WERI-Rb-1 (cell line): Measurements from ENCODE around the gene MT1E.

Experiments
- DNase-seq: peaks from one replicate; pipeline ENCODE4 v3.0.0-alpha.2; 2020
- H3K27ac ChIP-seq: fragments of 250-450 bp; sonication (Bioruptor Pico); 2 replicates; pipeline ENCODE4 v1.5.1; 2020; ENCODE audit warnings: mild to moderate bottlenecking, moderate library complexity
- H3K27me3 ChIP-seq: fragments of 250-450 bp; sonication (Bioruptor Pico); 2 replicates; pipeline ENCODE4 v1.5.1; 2021; ENCODE audit warnings: mild to moderate bottlenecking, low read depth, moderate library complexity; ENCODE audit not compliant: insufficient read depth, severe bottlenecking
- H3K36me3 ChIP-seq: fragments of 250-450 bp; sonication (Bioruptor Pico); 2 replicates; pipeline ENCODE4 v1.5.1; 2020; ENCODE audit warnings: mild to moderate bottlenecking, moderate library complexity
- H3K4me3 ChIP-seq: 2 replicates; pipeline ENCODE4 v1.5.1; 2011; ENCODE audit warnings: low read depth, mild to moderate bottlenecking, control low read depth, low read length
- H3K9me3 ChIP-seq: fragments of 250-450 bp; sonication (Bioruptor Pico); 2 replicates; pipeline ENCODE4 v1.5.1; 2021; ENCODE audit warnings: mild to moderate bottlenecking, moderate library complexity; ENCODE audit not compliant: severe bottlenecking
- TF ChIP-seq, protein P1 (sequence below): IDR thresholded peaks from 2 replicates; pipeline ENCODE4 v1.5.1; 2011; ENCODE audit warnings: low read depth, mild to moderate bottlenecking, control low read depth, inconsistent platforms, low read length

Gene MT1E

DNA sequence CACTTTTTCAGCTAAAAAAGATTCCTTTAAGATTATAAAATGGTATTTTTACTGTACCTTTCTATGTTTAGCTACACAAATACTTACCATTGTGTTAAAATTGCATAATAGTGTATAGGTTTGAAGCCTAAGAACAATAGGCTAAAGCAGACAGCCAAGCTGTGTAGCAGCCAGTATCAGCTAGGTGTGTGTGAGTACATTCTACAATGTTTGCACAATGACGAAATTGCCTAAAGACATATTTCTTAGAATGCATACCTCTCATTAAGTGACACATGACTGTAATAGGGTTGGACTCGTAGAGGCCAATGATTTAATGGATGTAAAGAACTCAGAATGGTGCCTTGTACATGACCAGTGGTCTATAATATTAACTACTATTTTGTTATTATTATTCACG, 24.2 kb downstream of the MT1E start:
- Histone ChIP-seq H3K4me3 (no peak overlapping the region), H3K27ac (no peak overlapping the region), H3K27me3 (no peaks in the 10 kb centered on the region), H3K9me3 (no peaks in the 10 kb centered on the region), H3K36me3 (no peaks in the 10 kb centered on the region)
- no peak for DNase-seq
- TF ChIP-seq, protein P1, sequence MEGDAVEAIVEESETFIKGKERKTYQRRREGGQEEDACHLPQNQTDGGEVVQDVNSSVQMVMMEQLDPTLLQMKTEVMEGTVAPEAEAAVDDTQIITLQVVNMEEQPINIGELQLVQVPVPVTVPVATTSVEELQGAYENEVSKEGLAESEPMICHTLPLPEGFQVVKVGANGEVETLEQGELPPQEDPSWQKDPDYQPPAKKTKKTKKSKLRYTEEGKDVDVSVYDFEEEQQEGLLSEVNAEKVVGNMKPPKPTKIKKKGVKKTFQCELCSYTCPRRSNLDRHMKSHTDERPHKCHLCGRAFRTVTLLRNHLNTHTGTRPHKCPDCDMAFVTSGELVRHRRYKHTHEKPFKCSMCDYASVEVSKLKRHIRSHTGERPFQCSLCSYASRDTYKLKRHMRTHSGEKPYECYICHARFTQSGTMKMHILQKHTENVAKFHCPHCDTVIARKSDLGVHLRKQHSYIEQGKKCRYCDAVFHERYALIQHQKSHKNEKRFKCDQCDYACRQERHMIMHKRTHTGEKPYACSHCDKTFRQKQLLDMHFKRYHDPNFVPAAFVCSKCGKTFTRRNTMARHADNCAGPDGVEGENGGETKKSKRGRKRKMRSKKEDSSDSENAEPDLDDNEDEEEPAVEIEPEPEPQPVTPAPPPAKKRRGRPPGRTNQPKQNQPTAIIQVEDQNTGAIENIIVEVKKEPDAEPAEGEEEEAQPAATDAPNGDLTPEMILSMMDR: no peak

DNA sequence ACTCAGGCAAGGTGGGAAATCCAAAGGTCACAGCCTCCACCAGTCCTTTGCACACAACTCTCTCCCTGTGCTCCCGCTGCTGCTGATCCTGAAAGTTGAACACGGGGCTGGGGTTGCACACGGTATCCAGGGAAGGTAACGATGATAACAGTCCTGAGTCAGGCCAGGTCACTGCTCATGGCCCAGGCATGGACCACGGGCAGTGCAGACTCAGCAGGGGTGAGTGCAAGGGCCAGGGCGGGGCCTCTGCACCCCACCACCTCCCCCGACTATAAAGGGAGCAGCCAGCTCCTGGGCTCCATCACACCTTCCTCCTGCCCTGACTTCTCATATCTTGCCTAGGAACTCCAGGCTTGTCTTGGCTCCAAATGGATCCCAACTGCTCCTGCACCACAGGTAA, 26.0 kb downstream of the MT1E start, which contains the start of gene MT1B:
MT1B (plus strand) TSS at position 301 of the 400 bp plus-strand sequence; CDS start at position 369, 68 bp downstream.
- TF ChIP-seq, protein P1: no peak
- no peaks in the 10 kb centered on the region for H3K9me3 ChIP-seq
- H3K27ac ChIP-seq: no peak within 1 kb of the TSS
- H3K27me3 ChIP-seq: no peaks in the 10 kb centered on the region
- DNase-seq: no peak
- H3K36me3 ChIP-seq: no peaks in the 10 kb centered on the region
- H3K4me3 ChIP-seq: no peak within 1 kb of the TSS

DNA sequence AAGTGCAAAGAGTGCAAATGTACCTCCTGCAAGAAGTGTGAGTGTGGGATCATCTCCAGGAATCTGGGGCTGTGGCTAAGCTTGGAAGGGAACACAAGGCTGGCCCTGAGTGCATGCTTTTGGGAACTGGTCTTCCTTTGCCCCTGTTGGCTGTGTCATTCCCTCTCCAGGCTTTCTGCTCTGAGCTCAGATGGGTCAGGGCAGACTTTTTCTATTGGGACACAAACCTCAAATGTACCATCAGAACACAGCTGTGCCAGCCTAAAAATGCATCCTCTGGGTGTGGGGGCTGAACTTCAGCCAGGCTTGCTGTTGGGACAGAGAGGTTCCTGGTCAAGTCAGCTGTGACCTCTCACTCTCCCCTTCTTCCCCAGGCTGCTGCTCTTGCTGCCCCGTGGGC, 27.0 kb downstream of the MT1E start:
- no peaks in the 10 kb centered on the region for H3K9me3 ChIP-seq
- no peak for DNase-seq
- no peaks in the 10 kb centered on the region for H3K36me3 ChIP-seq
- TF ChIP-seq, protein P1: no peak
- H3K4me3 ChIP-seq: no peak overlapping the region
- H3K27me3 ChIP-seq: no peaks in the 10 kb centered on the region
- H3K27ac ChIP-seq: no peak overlapping the region

DNA sequence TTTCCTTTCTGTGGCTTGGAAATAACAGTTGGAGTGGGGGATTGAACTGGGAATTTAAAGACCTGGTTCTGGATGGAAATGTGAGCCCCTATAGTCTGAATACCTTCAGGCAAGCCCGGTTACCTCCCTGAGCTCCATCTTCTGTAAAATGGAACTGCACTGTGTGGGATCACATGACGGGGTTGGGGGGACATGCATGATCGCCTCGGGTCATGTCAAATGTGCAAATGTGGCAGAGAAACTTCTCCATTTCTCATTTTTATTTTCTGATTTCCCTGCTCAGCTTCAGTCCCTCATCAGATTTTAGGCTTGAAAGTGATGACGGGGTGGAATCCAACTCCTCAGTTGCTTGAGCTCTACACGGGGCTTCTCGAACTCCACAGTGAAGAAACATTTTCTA, 27.6 kb downstream of the MT1E start:
- H3K27ac ChIP-seq: no peak overlapping the region
- no peaks in the 10 kb centered on the region for H3K36me3 ChIP-seq
- no peaks in the 10 kb centered on the region for H3K9me3 ChIP-seq
- TF ChIP-seq, protein P1: no peak
- no peaks in the 10 kb centered on the region for H3K27me3 ChIP-seq
- H3K4me3 ChIP-seq: no peak overlapping the region
- DNase-seq: no peak

DNA sequence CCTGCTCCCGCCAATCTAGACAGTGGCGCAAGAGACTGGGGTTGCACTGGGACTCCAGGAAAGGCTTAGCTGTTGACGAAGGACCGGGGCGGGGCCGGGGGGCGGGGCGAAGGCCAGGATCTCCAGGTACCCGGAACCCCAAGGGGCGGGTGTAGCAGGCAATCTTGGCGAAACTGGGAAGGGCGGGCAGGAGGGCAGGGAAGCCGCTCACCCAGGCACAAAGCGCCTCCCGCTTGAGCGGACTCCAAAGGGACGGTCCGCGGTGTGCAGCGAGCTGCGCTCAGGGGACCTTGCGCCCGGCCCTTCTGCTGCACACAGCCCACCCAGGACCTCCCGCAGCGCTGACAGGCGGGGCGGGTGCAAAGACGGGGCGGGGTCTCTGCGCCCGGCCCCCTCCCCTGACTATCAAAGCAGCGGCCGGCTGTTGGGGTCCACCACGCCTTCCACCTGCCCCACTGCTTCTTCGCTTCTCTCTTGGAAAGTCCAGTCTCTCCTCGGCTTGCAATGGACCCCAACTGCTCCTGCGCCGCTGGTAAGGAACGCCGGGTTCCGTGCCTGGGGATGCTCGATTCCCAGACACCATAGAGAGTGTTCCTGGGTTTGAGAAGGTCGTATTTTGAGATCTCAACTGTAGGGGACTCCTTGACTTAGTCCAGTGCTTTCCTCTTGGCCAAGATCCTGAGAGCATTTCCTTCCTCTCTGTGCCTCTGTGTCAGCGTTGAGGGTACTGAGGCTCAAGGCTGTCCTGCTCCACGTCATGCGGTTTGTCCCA, 32.2 kb downstream of the MT1E start, which contains the start of gene MT1F:
MT1F (plus strand) TSS at position 405 of the 772 bp plus-strand sequence; CDS start at position 505, 100 bp downstream.
- TF ChIP-seq, protein P1: no peak
- no peak within 1 kb of the TSS for H3K27ac ChIP-seq
- DNase-seq: no peak
- no peaks in the 10 kb centered on the region for H3K36me3 ChIP-seq
- H3K4me3 ChIP-seq: no peak within 1 kb of the TSS
- H3K27me3 ChIP-seq: no peaks in the 10 kb centered on the region
- no peaks in the 10 kb centered on the region for H3K9me3 ChIP-seq

DNA sequence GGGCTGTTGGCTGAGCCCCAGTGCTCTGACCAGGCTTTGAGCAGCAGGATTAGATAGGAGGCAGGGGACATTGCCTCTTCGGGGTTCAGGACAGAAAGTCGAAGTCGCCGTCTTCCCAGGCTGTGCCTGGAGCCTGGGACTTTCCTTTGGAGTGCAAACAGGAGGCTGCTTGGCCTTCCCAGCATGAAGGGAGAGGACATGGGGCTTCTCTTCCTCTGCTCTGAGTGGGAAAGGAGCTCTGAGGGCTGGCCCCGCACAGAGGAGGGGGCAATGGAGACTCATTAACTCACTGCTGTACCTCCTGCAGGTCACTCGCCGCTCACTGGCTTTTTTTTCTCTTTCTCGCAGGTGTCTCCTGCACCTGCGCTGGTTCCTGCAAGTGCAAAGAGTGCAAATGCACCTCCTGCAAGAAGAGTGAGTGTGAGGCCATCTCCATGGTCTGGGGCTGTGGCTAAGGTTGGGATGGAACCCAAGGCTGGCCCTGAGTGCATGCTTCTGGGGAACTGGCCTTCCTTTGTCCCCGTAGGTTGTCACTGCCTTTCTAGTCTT, 32.8 kb downstream of the MT1E start:
- no peaks in the 10 kb centered on the region for H3K27me3 ChIP-seq
- TF ChIP-seq, protein P1: no peak
- H3K4me3 ChIP-seq: no peak overlapping the region
- no peak overlapping the region for H3K27ac ChIP-seq
- H3K9me3 ChIP-seq: no peaks in the 10 kb centered on the region
- H3K36me3 ChIP-seq: no peaks in the 10 kb centered on the region
- DNase-seq: no peak
